Measurements from ENCODE around the gene PUS3.

DNA sequence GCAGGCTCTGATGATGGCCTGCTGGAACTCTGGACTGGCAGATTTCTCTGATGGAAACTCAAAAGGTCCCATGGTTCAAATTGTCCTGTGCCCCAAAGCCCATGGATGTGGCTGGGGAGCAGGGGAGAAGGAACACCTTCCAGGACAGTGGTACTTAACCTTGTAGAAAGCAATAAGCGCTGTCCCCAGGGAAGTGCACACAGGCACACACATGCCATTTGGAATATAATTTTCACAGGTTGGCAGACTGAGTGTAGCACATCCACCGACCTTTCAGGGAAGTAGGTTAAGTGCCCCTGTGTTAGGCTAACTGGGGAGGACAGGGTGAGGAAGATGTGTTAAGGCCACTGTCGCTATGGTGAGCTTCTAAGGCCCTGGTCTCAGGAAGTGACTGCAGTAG is 19.1 kb upstream of the PUS3 start:
- TF ChIP-seq, protein P1, sequence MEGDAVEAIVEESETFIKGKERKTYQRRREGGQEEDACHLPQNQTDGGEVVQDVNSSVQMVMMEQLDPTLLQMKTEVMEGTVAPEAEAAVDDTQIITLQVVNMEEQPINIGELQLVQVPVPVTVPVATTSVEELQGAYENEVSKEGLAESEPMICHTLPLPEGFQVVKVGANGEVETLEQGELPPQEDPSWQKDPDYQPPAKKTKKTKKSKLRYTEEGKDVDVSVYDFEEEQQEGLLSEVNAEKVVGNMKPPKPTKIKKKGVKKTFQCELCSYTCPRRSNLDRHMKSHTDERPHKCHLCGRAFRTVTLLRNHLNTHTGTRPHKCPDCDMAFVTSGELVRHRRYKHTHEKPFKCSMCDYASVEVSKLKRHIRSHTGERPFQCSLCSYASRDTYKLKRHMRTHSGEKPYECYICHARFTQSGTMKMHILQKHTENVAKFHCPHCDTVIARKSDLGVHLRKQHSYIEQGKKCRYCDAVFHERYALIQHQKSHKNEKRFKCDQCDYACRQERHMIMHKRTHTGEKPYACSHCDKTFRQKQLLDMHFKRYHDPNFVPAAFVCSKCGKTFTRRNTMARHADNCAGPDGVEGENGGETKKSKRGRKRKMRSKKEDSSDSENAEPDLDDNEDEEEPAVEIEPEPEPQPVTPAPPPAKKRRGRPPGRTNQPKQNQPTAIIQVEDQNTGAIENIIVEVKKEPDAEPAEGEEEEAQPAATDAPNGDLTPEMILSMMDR (IDR thresholded peaks at IDR 0.05; ENCODE audit: low read depth, low read length, poor library complexity, severe bottlenecking): no peak
- TF ChIP-seq EZH2phosphoT487 (IDR thresholded peaks at IDR 0.05; ENCODE audit: borderline replicate concordance, low read length): no peak
